ENCODE data around the gene REXO4. TPM values are rescaled to one million over a fixed set of nuclear protein-coding genes. Genes with fewer than 3 reads are reported as not detected.

REXO4 gene
- total and polyA plus RNA-seq, 2 of the 13 experiments (the other 11 are each of a cell fraction or from before 2014, with no cell fraction given), result 18.5 to 30.4 TPM

DNA sequence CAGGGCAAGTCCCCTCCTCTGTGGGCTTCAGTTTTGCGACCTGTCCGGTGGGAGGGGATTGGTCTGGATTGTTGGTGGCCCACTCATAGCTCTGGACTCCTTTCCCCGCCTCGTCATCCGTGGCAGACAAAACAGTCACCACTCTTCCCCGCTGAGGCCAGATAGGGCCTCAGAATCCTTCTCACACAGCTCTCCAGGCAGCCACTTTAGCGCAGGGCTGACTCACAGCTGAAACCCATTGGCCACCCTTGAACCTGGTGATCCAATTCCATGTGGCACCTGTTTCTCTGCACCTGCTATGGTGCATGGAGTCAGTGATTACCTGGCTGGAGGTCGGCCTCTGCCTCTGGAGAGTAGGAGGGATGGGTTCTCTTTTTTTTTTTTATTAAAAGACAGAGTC, 26.2 kb upstream of the REXO4 start (continued):
- TF ChIP-seq TFAP4 (IDR thresholded peaks at IDR 0.05; ENCODE audit: borderline replicate concordance, low read depth), result no peak

DNA sequence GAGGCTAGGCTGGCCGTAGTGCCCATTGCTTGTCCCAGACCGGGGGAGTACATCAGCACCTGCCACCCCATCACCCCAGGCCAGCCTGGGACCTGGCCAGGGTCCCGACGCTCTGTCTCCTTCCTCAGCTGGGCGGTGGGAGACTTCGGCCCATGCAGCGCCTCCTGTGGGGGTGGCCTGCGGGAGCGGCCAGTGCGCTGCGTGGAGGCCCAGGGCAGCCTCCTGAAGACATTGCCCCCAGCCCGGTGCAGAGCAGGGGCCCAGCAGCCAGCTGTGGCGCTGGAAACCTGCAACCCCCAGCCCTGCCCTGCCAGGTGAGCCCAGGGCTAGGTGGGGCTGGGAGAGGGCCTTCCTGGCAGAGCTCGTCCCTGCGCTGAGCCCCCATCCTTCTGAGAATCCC, 25.4 kb upstream of the REXO4 start:
- TF ChIP-seq ZNF317 (CRISPR knock-in tag; IDR thresholded peaks at IDR 0.05) (no peak), ZBTB33 (CRISPR knock-in tag; IDR thresholded peaks at IDR 0.05) (peak; percentile 49; the same call in 1 of the 2 replicates), BHLHE40 (IDR thresholded peaks at IDR 0.05; ENCODE audit: low read length) (no peak), BORCS8-MEF2B (CRISPR knock-in tag; IDR thresholded peaks at IDR 0.05) (no peak), KIAA2018 (CRISPR knock-in tag; IDR thresholded peaks at IDR 0.05; ENCODE audit: borderline replicate concordance) (no peak)
- ChIA-PET CTCF (ENCODE audit: low intra/inter-chr PET ratio, low total read pairs) (no interaction called here), POLR2A (interaction anchor here (2.4 kb wide), 1 partner anchor 16 kb away, joined by 8 read pairs; the partner anchor contains the start of gene CACFD1)
- no TSS peak for BruUV-seq (replicated peaks)
- H3K27me3 ChIP-seq (ENCODE audit: control insufficient read depth in 1 of 2, insufficient read depth in 2 of 2, low read length in 2 of 2), result peaks cover 5 to 77% of the 10 kb centered on the region in 2 experiments; a peak in 3 of 5 replicates
- peaks cover 4% of the 10 kb centered on the region for H3K4me1 ChIP-seq (ENCODE audit: insufficient read depth, low read length)
- intact Hi-C loops (cut with micrococcal nuclease; ENCODE audit: unreplicated experiment), result no loop called here
- no peak overlapping the region for H2AFZ ChIP-seq (ENCODE audit: low read length)
- H3K9me3 ChIP-seq (ENCODE audit: low read length), result no peaks in the 10 kb centered on the region
- FAIRE-seq (no peak), DNase-seq (ENCODE audit: low spot score) (no peak), ATAC-seq (no peak; the same call in 2 of the 3 replicates)
- no peaks in the 10 kb centered on the region for H4K20me1 ChIP-seq (ENCODE audit: insufficient read depth, low read length)
- in situ Hi-C loops (cut with HindIII; ENCODE audit: extremely low pct_ligation_motif_present, low pct_unique_long_range_greater_than_20kb), result no loop called here
- H3K27ac ChIP-seq (ENCODE audit: extremely low read length, insufficient read depth, low read length), result no peak overlapping the region
- WGBS (ENCODE audit: low lambda C conversion rate), result 92% methylated on average over 5 of the region's 15 CpGs
- H3K4me3 ChIP-seq (replicated peaks in 1 of 3; ENCODE audit: insufficient read depth in 1 of 3, low read depth in 2 of 3, low read length in 3 of 3), result no peak overlapping the region
- no peaks in the 10 kb centered on the region for H3K79me2 ChIP-seq (ENCODE audit: insufficient read depth, low read length)
- no peak overlapping the region for H3K4me2 ChIP-seq (ENCODE audit: low read depth, low read length)
- H3K9ac ChIP-seq (ENCODE audit: insufficient read depth, low read depth, low read length), result no peak overlapping the region
- no peaks in the 10 kb centered on the region for H3K36me3 ChIP-seq (replicated peaks in 1 of 2; ENCODE audit: control insufficient read depth in 1 of 2, insufficient read depth in 2 of 2, low read length in 2 of 2)
